ENCODE measurements around the gene CCN2.

- TF ChIP-seq POLR2A (IDR thresholded peaks at IDR 0.05) = no peak
- TF ChIP-seq CTCF (IDR thresholded peaks at IDR 0.05) = no peak
Measured at GRCh38 chr6:131916847-131917246, 34.3 kb downstream of the CCN2 start.
